GM12873 (cell line): ENCODE results near the gene ACSL6.

Source experiments
- TF ChIP-seq, protein P1 (sequence below): IDR thresholded peaks from 2 replicates; pipeline ENCODE4 v1.5.1; 2012; ENCODE audit warnings: low read depth, mild to moderate bottlenecking, moderate library complexity, low read length, control low read depth; ENCODE audit not compliant: insufficient read depth; ENCODE audit errors: missing control alignments

Gene ACSL6

DNA sequence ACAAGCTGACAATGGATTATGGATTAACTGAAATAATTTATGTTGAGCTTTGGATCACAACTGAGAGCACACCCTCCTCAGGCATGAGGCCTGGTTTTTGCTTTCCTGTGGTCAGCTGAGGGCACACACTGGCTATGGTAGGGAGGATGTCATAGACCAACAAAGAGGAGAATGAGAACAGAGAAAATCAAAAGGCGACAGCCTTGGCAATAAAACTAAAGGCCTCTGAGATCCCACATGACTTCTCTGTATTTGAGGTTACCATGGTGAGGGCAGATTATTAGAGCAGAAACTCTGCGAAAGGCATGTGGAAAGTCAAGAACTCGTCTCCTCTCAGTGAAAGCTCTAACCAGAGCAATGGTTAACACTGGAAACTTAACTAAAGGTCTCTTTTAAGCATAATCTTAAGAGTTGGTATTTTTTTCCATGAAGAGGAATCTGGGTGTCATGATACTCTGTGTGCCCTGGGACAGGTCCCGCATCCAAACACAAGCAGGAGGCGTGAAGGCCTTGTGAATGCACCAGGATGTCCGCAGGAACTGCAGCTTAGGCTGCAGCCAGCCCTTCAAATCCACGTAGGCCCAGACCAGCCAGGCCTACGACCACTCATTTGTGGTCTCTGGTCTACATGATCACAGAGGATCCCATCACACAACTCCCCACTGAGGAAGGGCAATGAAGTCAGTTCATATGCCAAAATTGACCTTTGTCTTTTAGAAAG is 53.6 kb downstream of the ACSL6 start:
- TF ChIP-seq, protein P1, sequence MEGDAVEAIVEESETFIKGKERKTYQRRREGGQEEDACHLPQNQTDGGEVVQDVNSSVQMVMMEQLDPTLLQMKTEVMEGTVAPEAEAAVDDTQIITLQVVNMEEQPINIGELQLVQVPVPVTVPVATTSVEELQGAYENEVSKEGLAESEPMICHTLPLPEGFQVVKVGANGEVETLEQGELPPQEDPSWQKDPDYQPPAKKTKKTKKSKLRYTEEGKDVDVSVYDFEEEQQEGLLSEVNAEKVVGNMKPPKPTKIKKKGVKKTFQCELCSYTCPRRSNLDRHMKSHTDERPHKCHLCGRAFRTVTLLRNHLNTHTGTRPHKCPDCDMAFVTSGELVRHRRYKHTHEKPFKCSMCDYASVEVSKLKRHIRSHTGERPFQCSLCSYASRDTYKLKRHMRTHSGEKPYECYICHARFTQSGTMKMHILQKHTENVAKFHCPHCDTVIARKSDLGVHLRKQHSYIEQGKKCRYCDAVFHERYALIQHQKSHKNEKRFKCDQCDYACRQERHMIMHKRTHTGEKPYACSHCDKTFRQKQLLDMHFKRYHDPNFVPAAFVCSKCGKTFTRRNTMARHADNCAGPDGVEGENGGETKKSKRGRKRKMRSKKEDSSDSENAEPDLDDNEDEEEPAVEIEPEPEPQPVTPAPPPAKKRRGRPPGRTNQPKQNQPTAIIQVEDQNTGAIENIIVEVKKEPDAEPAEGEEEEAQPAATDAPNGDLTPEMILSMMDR: no peak

DNA sequence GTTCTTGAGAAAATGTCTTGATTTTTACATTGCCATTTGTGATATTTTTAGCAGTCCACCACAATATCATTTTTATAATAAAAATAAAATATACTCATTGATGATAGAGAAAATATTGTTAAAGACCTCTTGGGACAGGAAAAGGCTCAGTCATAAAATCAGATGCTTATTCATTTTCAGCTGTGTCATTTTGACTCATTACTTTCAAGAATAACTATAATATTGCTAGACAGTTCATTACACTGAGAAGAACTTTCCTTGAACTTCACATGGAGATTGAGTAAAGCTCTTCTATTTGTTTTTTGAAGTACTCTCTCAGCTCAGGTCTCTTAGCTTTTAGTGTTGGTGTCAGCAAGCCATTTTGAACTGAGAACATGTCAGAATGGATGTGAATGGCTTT is 57.5 kb downstream of the ACSL6 start:
- TF ChIP-seq, protein P1: no peak

DNA sequence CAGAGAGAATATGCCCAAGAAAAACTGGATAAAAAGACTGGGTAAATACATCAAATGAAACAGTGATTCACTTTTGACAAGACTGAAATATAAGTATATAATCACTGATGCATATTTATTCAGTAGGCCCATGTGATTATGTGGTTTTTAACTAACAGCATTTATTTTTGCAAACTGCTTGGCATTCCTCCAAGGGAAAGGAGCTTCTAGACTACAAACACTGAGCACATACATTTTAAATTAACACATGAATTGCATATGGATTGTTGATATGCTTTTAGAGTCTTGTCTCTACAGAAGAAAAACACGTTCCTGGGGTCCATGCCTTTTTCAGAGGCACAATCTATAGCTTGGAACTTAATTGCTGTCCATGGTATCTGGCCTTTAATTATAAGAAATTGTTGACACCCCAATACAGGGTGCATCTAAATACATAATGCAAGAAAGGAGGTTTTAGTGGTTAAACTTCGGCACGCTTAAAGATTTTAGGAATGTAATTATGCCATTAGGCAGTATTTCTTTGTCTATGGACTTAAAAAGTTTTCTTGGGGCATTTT is 59.1 kb downstream of the ACSL6 start:
- TF ChIP-seq, protein P1: no peak

DNA sequence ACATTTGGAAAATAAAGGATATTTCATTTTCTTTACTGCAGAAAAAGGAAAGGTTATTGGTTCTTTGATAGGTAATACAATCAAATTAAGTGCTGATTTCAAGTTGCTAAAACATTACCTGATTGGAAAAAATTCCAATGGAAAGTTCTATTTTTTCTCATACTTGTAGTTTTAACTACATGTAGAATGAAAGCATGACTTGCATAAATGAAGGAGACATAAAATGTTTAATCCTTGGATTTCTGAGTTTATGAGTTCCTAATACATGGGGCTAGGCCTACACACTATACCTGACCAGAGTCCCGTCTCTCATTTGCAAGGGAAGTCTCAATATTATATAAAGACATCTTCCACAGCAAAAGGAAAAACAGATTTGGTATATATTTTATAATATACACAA is 60.8 kb downstream of the ACSL6 start:
- TF ChIP-seq, protein P1: no peak

DNA sequence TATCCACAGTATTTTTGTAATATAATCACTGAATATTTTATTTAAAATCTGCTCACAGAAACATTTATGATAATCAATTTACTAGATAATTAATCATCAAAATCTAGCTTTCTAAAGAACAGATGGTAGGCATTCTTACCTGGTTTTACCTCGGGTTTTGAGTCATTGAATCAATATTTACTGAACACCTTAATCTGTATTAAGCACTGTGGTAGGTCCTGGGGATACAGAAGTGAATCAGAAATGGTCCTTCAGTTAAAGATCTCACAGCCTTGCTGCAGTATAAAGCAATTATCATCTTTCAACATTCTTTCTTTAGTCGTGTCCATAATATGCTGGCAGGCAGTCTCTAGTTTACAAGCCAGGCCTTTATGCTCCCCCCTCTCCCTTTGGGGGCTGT is 64.0 kb downstream of the ACSL6 start:
- TF ChIP-seq, protein P1: no peak

DNA sequence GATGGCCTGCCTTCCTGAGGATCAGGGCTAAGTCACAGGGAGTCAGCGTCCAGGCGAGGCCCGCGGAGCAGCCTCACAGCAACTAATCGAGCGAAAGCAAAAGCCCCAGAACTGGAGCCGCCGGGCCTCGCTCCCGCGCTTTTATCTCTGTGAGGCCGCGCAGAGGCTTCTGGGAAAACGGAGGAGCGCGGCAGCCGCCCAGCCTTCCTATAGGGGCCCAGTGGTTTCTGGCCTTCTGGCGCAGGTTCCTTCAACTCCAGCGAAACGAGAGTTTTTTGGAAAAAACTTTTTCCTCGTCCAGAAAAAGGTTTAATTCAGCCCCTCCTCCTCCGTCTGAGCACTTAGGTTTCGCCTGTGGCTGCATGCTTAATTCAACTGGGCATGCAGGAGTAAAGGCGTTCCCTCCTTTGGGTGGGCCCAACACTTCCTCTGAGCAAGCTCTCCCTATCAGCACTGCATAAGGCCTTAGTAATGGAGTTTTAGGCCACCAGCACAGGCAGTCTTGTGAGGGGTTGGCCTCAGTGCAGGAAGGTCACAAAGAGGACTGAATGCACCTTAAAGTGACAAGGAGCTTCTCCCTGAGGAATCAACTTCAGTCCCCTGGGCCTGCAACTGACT is 65.8 kb downstream of the ACSL6 start, which contains the start of gene MEIKIN:
MEIKIN (minus strand) TSS at position 113 of the 618 bp plus-strand sequence. CDS start 158 bp downstream, outside the sequence.
- TF ChIP-seq, protein P1: no peak
